ENCODE data around the gene ZNF22. TPM values are rescaled to one million over a fixed set of nuclear protein-coding genes. Genes with fewer than 3 reads are reported as not detected.

The ZNF22 gene
- total RNA-seq, 6 experiments from 2014 or later: 10.3 to 25.2 (median 12.2) TPM

GRCh38 chr10:44954962-44955361, 45.8 kb upstream of the ZNF22 start:
- ATAC-seq: no peak
- Histone ChIP-seq H3K27ac (no peak overlapping the region), H3K27me3 (no peaks in the 10 kb centered on the region), H3K9me3 (no peaks in the 10 kb centered on the region), H3K4me1 (peaks cover 0 to 22% (median 4%) of the 10 kb centered on the region in 4 donors), H3K4me3 (no peak overlapping the region), H3K36me3 (peaks cover 0 to 4% (median 0%) of the 10 kb centered on the region in 4 donors)
- intact Hi-C loops (cut with DNase I): no loop called here
- DNase-seq: no peak
- no peak for TF ChIP-seq CTCF (IDR thresholded peaks at IDR 0.05)
- TF ChIP-seq POLR2A (IDR thresholded peaks at IDR 0.05): no peak

- intact Hi-C loops (cut with DNase I): no loop called here
- no peak for ATAC-seq
- Histone ChIP-seq H3K36me3 (peaks cover 0 to 4% (median 0%) of the 10 kb centered on the region in 4 donors), H3K4me3 (no peak overlapping the region), H3K4me1 (peaks cover 0 to 28% (median 6%) of the 10 kb centered on the region in 4 donors), H3K9me3 (no peaks in the 10 kb centered on the region), H3K27ac (no peak overlapping the region), H3K27me3 (no peaks in the 10 kb centered on the region)
- no peak for TF ChIP-seq CTCF (IDR thresholded peaks at IDR 0.05)
- no peak for TF ChIP-seq POLR2A (IDR thresholded peaks at IDR 0.05)
- peak in 1 of 3 donors; percentile 20 for DNase-seq
- WGBS (ENCODE audit: insufficient coverage, low coverage, low lambda C conversion rate, missing lambda C conversion rate): 87% methylated on average over 8 of the region's 8 CpGs
Observed at GRCh38 chr10:44955413-44956070, 45.2 kb upstream of the ZNF22 start.

GRCh38 chr10:44956226-44956625, 44.5 kb upstream of the ZNF22 start:
- TF ChIP-seq POLR2A (IDR thresholded peaks at IDR 0.05) (no peak), CTCF (IDR thresholded peaks at IDR 0.05) (no peak)
- WGBS (ENCODE audit: insufficient coverage, low coverage, low lambda C conversion rate, missing lambda C conversion rate): 88% methylated on average over 4 of the region's 4 CpGs

GRCh38 chr10:44956717-44957706, 43.7 kb upstream of the ZNF22 start:
- 80% methylated on average over 3 of the region's 4 CpGs for WGBS (ENCODE audit: insufficient coverage, low coverage, low lambda C conversion rate, missing lambda C conversion rate)
- Histone ChIP-seq H3K4me1 (peaks cover 0 to 43% (median 6%) of the 10 kb centered on the region in 4 donors), H3K36me3 (peaks cover 0 to 4% (median 0%) of the 10 kb centered on the region in 4 donors), H3K27me3 (no peaks in the 10 kb centered on the region), H3K4me3 (no peak overlapping the region), H3K27ac (no peak overlapping the region), H3K9me3 (no peaks in the 10 kb centered on the region)
- intact Hi-C loops (cut with DNase I): no loop called here
- TF ChIP-seq CTCF (IDR thresholded peaks at IDR 0.05): no peak
- no peak for TF ChIP-seq POLR2A (IDR thresholded peaks at IDR 0.05)
- ATAC-seq (no peak), DNase-seq (peak in 1 of 3 donors; percentile 8)

More at GRCh38 chr10:44956226-44956625, 44.5 kb upstream of the ZNF22 start:
- Histone ChIP-seq H3K27ac (no peak overlapping the region), H3K4me3 (no peak overlapping the region), H3K9me3 (no peaks in the 10 kb centered on the region), H3K4me1 (peaks cover 0 to 35% (median 6%) of the 10 kb centered on the region in 4 donors), H3K36me3 (peaks cover 0 to 4% (median 0%) of the 10 kb centered on the region in 4 donors), H3K27me3 (no peaks in the 10 kb centered on the region)
- intact Hi-C loops (cut with DNase I): no loop called here
- ATAC-seq (no peak), DNase-seq (peak in 1 of 3 donors; percentile 17)
